SK-N-SH treated with all-trans-retinoic acid at 6 μM for 48 hours (cell line): ENCODE data around the gene CXCL5.

ENCODE experiments used
- ARNTL ChIP-seq: fragments of 450-650 bp; formaldehyde crosslinking; IDR thresholded peaks from 2 replicates; pipeline ENCODE4 v1.5.0; 2020; ENCODE audit warnings: low read depth, mild to moderate bottlenecking, moderate library complexity, borderline replicate concordance
- BACH2 ChIP-seq: fragments of 250-450 bp; sonication (Bioruptor Pico); IDR thresholded peaks from 2 replicates; pipeline ENCODE4 v1.9.0; 2021; ENCODE audit warnings: mild to moderate bottlenecking, borderline replicate concordance
- CSDC2 ChIP-seq: fragments of 250-450 bp; sonication (Bioruptor Pico); IDR thresholded peaks from 2 replicates; pipeline ENCODE4 v1.5.0; 2020; ENCODE audit warnings: mild to moderate bottlenecking, moderate library complexity
- ESRRG ChIP-seq: fragments of 250-450 bp; sonication (Bioruptor Pico); IDR thresholded peaks from 2 replicates; pipeline ENCODE4 v1.6.1; 2021; ENCODE audit warnings: mild to moderate bottlenecking
- ISL1 ChIP-seq: fragments of 250-450 bp; sonication (Bioruptor Pico); IDR thresholded peaks from 2 replicates; pipeline ENCODE4 v2.1.2; 2022; ENCODE audit warnings: mild to moderate bottlenecking, moderate library complexity
- RARB ChIP-seq: fragments of 250-450 bp; sonication (Bioruptor Pico); IDR thresholded peaks from 2 replicates; pipeline ENCODE4 v1.8.0; 2021; ENCODE audit warnings: mild to moderate bottlenecking, moderate library complexity
- SNAI2 ChIP-seq: fragments of 250-450 bp; sonication (Bioruptor Pico); IDR thresholded peaks from 2 replicates; pipeline ENCODE4 v1.5.0; 2020; ENCODE audit warnings: mild to moderate bottlenecking, moderate library complexity
- TCF4 ChIP-seq: fragments of 250-450 bp; sonication (Bioruptor Pico); IDR thresholded peaks from 2 replicates; pipeline ENCODE4 v1.8.0; 2021; ENCODE audit warnings: mild to moderate bottlenecking, moderate library complexity, borderline replicate concordance
- TOX ChIP-seq: fragments of 250-450 bp; sonication (Bioruptor Pico); IDR thresholded peaks from 2 replicates; pipeline ENCODE4 v1.8.0; 2021; ENCODE audit warnings: mild to moderate bottlenecking, moderate library complexity, borderline replicate concordance
- ZFP3 ChIP-seq: fragments of 250-450 bp; sonication (Bioruptor Pico); IDR thresholded peaks from 2 replicates; pipeline ENCODE4 v1.5.0; 2020; ENCODE audit warnings: mild to moderate bottlenecking, moderate library complexity
- ZFP30 ChIP-seq: fragments of 450-650 bp; formaldehyde crosslinking; IDR thresholded peaks from 2 replicates; pipeline ENCODE4 v1.5.0; 2022; ENCODE audit warnings: mild to moderate bottlenecking, moderate library complexity
- ZNF565 ChIP-seq: fragments of 450-650 bp; formaldehyde crosslinking; conservative IDR thresholded peaks from 2 replicates; pipeline ENCODE4 v1.5.0; 2020; ENCODE audit warnings: low read depth, mild to moderate bottlenecking, moderate library complexity
- ZNF8 ChIP-seq: fragments of 450-650 bp; formaldehyde crosslinking; IDR thresholded peaks from 2 replicates; pipeline ENCODE4 v1.5.0; 2020; ENCODE audit warnings: mild to moderate bottlenecking, moderate library complexity
- TF ChIP-seq, protein P1 (sequence below): fragments of 250-450 bp; sonication (Bioruptor Pico); IDR thresholded peaks from 2 replicates; pipeline ENCODE4 v1.8.0; 2020; ENCODE audit warnings: mild to moderate bottlenecking, moderate library complexity, borderline replicate concordance

- TF ChIP-seq ESRRG (CRISPR knock-in tag) (no peak), RARB (no peak), CSDC2 (CRISPR knock-in tag) (no peak), ARNTL (CRISPR knock-in tag) (no peak), ZFP30 (CRISPR knock-in tag) (no peak), ZNF565 (CRISPR knock-in tag) (no peak), TOX (CRISPR knock-in tag) (no peak), ZNF8 (no peak), SNAI2 (CRISPR knock-in tag) (no peak), BACH2 (no peak), ZFP3 (no peak), ISL1 (CRISPR knock-in tag) (no peak), TCF4 (CRISPR knock-in tag) (no peak)
- TF ChIP-seq, protein P1, sequence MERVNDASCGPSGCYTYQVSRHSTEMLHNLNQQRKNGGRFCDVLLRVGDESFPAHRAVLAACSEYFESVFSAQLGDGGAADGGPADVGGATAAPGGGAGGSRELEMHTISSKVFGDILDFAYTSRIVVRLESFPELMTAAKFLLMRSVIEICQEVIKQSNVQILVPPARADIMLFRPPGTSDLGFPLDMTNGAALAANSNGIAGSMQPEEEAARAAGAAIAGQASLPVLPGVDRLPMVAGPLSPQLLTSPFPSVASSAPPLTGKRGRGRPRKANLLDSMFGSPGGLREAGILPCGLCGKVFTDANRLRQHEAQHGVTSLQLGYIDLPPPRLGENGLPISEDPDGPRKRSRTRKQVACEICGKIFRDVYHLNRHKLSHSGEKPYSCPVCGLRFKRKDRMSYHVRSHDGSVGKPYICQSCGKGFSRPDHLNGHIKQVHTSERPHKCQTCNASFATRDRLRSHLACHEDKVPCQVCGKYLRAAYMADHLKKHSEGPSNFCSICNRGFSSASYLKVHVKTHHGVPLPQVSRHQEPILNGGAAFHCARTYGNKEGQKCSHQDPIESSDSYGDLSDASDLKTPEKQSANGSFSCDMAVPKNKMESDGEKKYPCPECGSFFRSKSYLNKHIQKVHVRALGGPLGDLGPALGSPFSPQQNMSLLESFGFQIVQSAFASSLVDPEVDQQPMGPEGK: no peak
Observed at GRCh38 chr4:74030285-74030684, 31.8 kb upstream of the CXCL5 start.
